Umbilical cord (tissue), 2 donors: ENCODE results near the gene CCDC57. TPM values are rescaled to one million over a fixed set of nuclear protein-coding genes. Genes with fewer than 3 reads are reported as not detected.

Source experiments
- DNase-seq: peaks from one replicate; pipeline ENCODE4 v3.0.0-alpha.2; 2015; ENCODE audit warnings: low spot score
- total RNA-seq: library from RNA; depleted of rRNA; stranded (reverse); fragments of >200 nt; gene quantifications from one replicate; pipeline ENCODE4 v1.2.3, GENCODE V29; 2014; ENCODE audit warnings: low replicate concordance; ENCODE audit not compliant: insufficient read depth

The CCDC57 gene
- total RNA-seq, 1 donor from 2014 or later: 17.1 TPM

GRCh38 chr17:82107341-82107860 lies 105.2 kb downstream of the CCDC57 start:
- no peak for DNase-seq

GRCh38 chr17:82106688-82107305 lies 105.8 kb downstream of the CCDC57 start:
- DNase-seq: no peak

- peak; percentile 50 for DNase-seq
Measured at GRCh38 chr17:82105882-82106687, 106.6 kb downstream of the CCDC57 start.

GRCh38 chr17:82105417-82105881 lies 107.2 kb downstream of the CCDC57 start:
- no peak for DNase-seq

- DNase-seq: no peak
Measured at GRCh38 chr17:82104797-82105416, 107.7 kb downstream of the CCDC57 start.

GRCh38 chr17:82103553-82104451 lies 108.8 kb downstream of the CCDC57 start:
- DNase-seq: peak; percentile 86

GRCh38 chr17:82101767-82102679 lies 110.6 kb downstream of the CCDC57 start:
- DNase-seq: no peak

- DNase-seq: no peak
Measured at GRCh38 chr17:82101301-82101715, 111.3 kb downstream of the CCDC57 start.

GRCh38 chr17:82100502-82101298 lies 111.9 kb downstream of the CCDC57 start:
- no peak for DNase-seq

- no peak for DNase-seq
Measured at GRCh38 chr17:82098939-82099763, 113.5 kb downstream of the CCDC57 start.

GRCh38 chr17:82098169-82098938 lies 114.3 kb downstream of the CCDC57 start, which contains the start of gene FASN:
TSS of gene FASN (minus strand) at chr17:82098236. CDS start at chr17:82096445, 1,791 bp downstream.
- DNase-seq: peak; percentile 96

- no peak for DNase-seq
Measured at GRCh38 chr17:82097919-82098168, 114.8 kb downstream of the CCDC57 start.

- peak; percentile 51 for DNase-seq
Measured at GRCh38 chr17:82097184-82097918, 115.3 kb downstream of the CCDC57 start.

- no peak for DNase-seq
Measured at GRCh38 chr17:82096709-82097183, 115.9 kb downstream of the CCDC57 start.

GRCh38 chr17:82095777-82096708 lies 116.6 kb downstream of the CCDC57 start:
- no peak for DNase-seq
